GM12875 (cell line): ENCODE data around the gene SUGCT.
"Not testable (repeated sequence)": the region's sequence is repeated elsewhere in the genome, so short reads cannot be mapped to it uniquely, and the experiment has no call there.

Source experiments
- H3K4me3 ChIP-seq: one replicate; pipeline ENCODE4 v1.5.1; 2011; ENCODE audit warnings: low read depth, low read length, control low read depth
- CTCF ChIP-seq: IDR thresholded peaks from 2 replicates; pipeline ENCODE4 v1.5.1; 2011; ENCODE audit warnings: low read depth, mild to moderate bottlenecking, control low read depth, inconsistent platforms, low read length, moderate library complexity, borderline replicate concordance; ENCODE audit not compliant: insufficient read depth

The SUGCT gene

GRCh38 chr7:40147371-40148246 lies 12.8 kb downstream of the SUGCT start:
- TF ChIP-seq CTCF = no peak
- no peak overlapping the region for H3K4me3 ChIP-seq

GRCh38 chr7:40148247-40148580 lies 13.4 kb downstream of the SUGCT start:
- not testable (repeated sequence) for H3K4me3 ChIP-seq

- no peak for TF ChIP-seq CTCF
- no peak overlapping the region for H3K4me3 ChIP-seq
Observed at GRCh38 chr7:40148671-40149070, 13.9 kb downstream of the SUGCT start.

GRCh38 chr7:40151504-40151903 lies 16.7 kb downstream of the SUGCT start:
- no peak overlapping the region for H3K4me3 ChIP-seq
- no peak for TF ChIP-seq CTCF

- TF ChIP-seq CTCF = no peak
- H3K4me3 ChIP-seq = no peak overlapping the region
Observed at GRCh38 chr7:40156988-40157387, 22.2 kb downstream of the SUGCT start.

- no peak for TF ChIP-seq CTCF
- no peak overlapping the region for H3K4me3 ChIP-seq
Observed at GRCh38 chr7:40162516-40162915, 27.7 kb downstream of the SUGCT start.

GRCh38 chr7:40165216-40165615 lies 30.4 kb downstream of the SUGCT start:
- no peak overlapping the region for H3K4me3 ChIP-seq
- TF ChIP-seq CTCF = no peak
